BJ (cell line): ENCODE results near the gene KIAA0232. TPM values are rescaled to one million over a fixed set of nuclear protein-coding genes. Genes with fewer than 3 reads are reported as not detected.

Source experiments
- CTCF ChIA-PET: fragments of 350-600 bp; formaldehyde crosslinking; extraction: SDS; loops from one replicate; lab custom pipeline; 2021; ENCODE audit warnings: antibody characterized with exemption, inconsistent platforms; lab: Yijun Ruan, JAX
- POLR2A ChIA-PET: fragments of 300-600 bp; sonication (Branson Sonifier 250); formaldehyde crosslinking; extraction: SDS; loops from one replicate; lab custom pipeline; 2021; ENCODE audit warnings: antibody characterized with exemption; lab: Charles Lee
- DNase-seq: peaks from one replicate; pipeline ENCODE4 v3.0.0-alpha.2; 2011; ENCODE audit warnings: low read depth
- H3K27me3 ChIP-seq: 2 replicates; pipeline ENCODE4 v1.6.0; 2011; ENCODE audit warnings: low read length; ENCODE audit not compliant: control insufficient read depth, insufficient read depth
- H3K36me3 ChIP-seq: 2 replicates; pipeline ENCODE4 v1.5.1; 2011; ENCODE audit warnings: low read length; ENCODE audit not compliant: control insufficient read depth, insufficient read depth
- H3K4me3 ChIP-seq: 2 replicates; pipeline ENCODE4 v1.5.1; 2011; ENCODE audit warnings: low read depth, mild to moderate bottlenecking, control low read depth, low read length
- polyA plus RNA-seq: library from polyadenylated mRNA; depleted of rRNA; stranded (reverse); fragments of >200 nt; gene quantifications from 2 replicates; pipeline ENCODE4 v1.2.3, GENCODE V29; 2011; rRNA removed
- TF ChIP-seq, protein P1 (sequence below): IDR thresholded peaks from 2 replicates; pipeline ENCODE4 v1.5.1; 2011; ENCODE audit warnings: low read depth, mild to moderate bottlenecking, control low read depth, inconsistent platforms, low read length, moderate library complexity; ENCODE audit not compliant: insufficient read depth

The KIAA0232 gene
- polyA plus RNA-seq, 1 experiment, result 11.0 TPM

DNA sequence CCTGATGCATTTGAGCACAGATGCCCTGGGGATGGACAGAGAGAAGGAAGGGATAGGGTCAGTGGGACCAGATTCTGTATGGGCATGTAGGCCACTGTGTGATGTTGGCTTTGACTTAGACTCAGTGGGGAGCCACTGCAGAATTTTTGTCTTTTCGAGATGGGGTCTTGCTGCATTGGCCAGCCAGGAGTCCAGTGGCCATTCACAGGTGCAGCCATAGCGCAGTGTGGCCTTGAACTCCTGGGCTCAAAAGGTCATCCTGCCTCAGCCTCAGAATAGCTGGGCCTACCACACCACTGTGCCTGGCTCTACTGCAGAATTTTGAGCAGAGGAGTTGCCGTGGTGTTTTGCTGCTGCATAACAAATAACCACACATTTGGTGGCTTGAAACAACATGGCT is 149.9 kb downstream of the KIAA0232 start:
- no peak overlapping the region for H3K4me3 ChIP-seq
- no peaks in the 10 kb centered on the region for H3K27me3 ChIP-seq
- H3K36me3 ChIP-seq, result peaks cover 2% of the 10 kb centered on the region; the same call in 1 of the 2 replicates
- TF ChIP-seq, protein P1, sequence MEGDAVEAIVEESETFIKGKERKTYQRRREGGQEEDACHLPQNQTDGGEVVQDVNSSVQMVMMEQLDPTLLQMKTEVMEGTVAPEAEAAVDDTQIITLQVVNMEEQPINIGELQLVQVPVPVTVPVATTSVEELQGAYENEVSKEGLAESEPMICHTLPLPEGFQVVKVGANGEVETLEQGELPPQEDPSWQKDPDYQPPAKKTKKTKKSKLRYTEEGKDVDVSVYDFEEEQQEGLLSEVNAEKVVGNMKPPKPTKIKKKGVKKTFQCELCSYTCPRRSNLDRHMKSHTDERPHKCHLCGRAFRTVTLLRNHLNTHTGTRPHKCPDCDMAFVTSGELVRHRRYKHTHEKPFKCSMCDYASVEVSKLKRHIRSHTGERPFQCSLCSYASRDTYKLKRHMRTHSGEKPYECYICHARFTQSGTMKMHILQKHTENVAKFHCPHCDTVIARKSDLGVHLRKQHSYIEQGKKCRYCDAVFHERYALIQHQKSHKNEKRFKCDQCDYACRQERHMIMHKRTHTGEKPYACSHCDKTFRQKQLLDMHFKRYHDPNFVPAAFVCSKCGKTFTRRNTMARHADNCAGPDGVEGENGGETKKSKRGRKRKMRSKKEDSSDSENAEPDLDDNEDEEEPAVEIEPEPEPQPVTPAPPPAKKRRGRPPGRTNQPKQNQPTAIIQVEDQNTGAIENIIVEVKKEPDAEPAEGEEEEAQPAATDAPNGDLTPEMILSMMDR, result no peak
- ChIA-PET CTCF (interaction anchor here (2.1 kb wide), 1 partner anchor 42 kb away, joined by 6 read pairs; no protein-coding TSS in a partner anchor), POLR2A (no interaction called here)
- DNase-seq, result no peak

DNA sequence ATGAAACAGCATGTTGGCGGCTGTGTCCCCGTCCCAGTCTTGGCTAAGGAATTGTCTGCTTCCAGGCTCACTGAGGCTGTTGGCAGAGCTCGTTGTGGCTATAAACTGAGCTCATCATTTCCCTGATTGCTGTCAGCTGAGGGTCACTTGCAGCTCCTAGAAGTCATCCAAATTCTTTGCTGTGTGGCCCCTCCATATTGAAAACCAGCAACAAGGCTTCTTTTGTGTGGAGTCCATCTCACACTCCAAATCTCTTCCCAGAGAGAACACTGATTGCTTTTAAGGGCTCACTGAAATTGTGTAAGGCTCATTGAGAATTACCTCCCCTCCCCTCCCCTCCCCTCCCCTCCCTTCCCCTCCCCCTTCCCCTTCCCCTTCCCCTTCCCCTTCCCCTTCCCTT is 150.4 kb downstream of the KIAA0232 start:
- CTCF ChIA-PET, result interaction anchor here (2.1 kb wide), 1 partner anchor 41 kb away, joined by 6 read pairs; no protein-coding TSS in a partner anchor
- TF ChIP-seq, protein P1, result no peak
- no peak for DNase-seq
- POLR2A ChIA-PET, result no interaction called here
- H3K36me3 ChIP-seq, result peaks cover 2% of the 10 kb centered on the region; the same call in 1 of the 2 replicates
- H3K4me3 ChIP-seq, result no peak overlapping the region
- no peaks in the 10 kb centered on the region for H3K27me3 ChIP-seq

Other genes starting within 250 kb of the KIAA0232 start
- 21.9 and 43.5 TPM in 2 replicates for gene MAN2B2, start 207.5 kb upstream of the KIAA0232 start, polyA plus RNA-seq
- gene MRFAP1, start 142.0 kb upstream of the KIAA0232 start, polyA plus RNA-seq, result 210 and 225 TPM in 2 replicates
- gene S100P, start 88.8 kb upstream of the KIAA0232 start, polyA plus RNA-seq, result 0.06 and 0.07 TPM in 2 replicates
- 35.5 and 54.1 TPM in 2 replicates for gene MRFAP1L1, start 72.9 kb upstream of the KIAA0232 start, polyA plus RNA-seq
- 10.4 and 12.6 TPM in 2 replicates for gene BLOC1S4, start 66.6 kb upstream of the KIAA0232 start, polyA plus RNA-seq
- gene TBC1D14, start 127.1 kb downstream of the KIAA0232 start, polyA plus RNA-seq, result 29.7 and 35.8 TPM in 2 replicates